GM18499 (cell line): Measurements from ENCODE around the gene LBHD1.
"Not testable (repeated sequence)": the region's sequence is repeated elsewhere in the genome, so short reads cannot be mapped to it uniquely, and the experiment has no call there.

Experiments
- ATAC-seq: cut with Tn5 transposase; IDR thresholded peaks from one replicate; pipeline ENCODE4 v1.9.1; 2021; ENCODE audit warnings: moderate number of reproducible peaks; ENCODE audit not compliant: insufficient read depth, unreplicated experiment

The LBHD1 gene

GRCh38 chr11:62621567-62622470 lies 50.2 kb downstream of the LBHD1 start, which contains the start of gene B3GAT3:
B3GAT3 (minus strand) TSS chr11:62621986; CDS start chr11:62621947, 39 bp downstream.
- peak; percentile 85 for ATAC-seq

GRCh38 chr11:62621027-62621566 lies 51.0 kb downstream of the LBHD1 start:
- ATAC-seq = no peak

- ATAC-seq = not testable (repeated sequence)
Measured at GRCh38 chr11:62616957-62617356, 55.1 kb downstream of the LBHD1 start.

- no peak for ATAC-seq
Measured at GRCh38 chr11:62615521-62615920, 56.5 kb downstream of the LBHD1 start.

GRCh38 chr11:62614275-62614674 lies 57.8 kb downstream of the LBHD1 start:
- no peak for ATAC-seq

GRCh38 chr11:62613291-62613778 lies 58.7 kb downstream of the LBHD1 start:
- no peak for ATAC-seq
